Stimulated activated CD4-positive, alpha-beta T cell treated with anti-CD3 and anti-CD28 coated beads, Interleukin-12 subunit alpha, Interleukin-12 subunit beta, amount 100 ng/mL, for 48 hours (primary cell): ENCODE data around the gene TNN.

Source experiments
- DNase-seq, 3 donors: peaks; one replicate each; pipeline ENCODE4 v3.0.0-alpha.2; 2020; ENCODE audit warnings: low read depth in 2 of 3, low spot score in 1 of 3

The TNN gene

GRCh38 chr1:175137369-175137768 is 69.7 kb downstream of the TNN start:
- DNase-seq: no peak

GRCh38 chr1:175138579-175138978 is 70.9 kb downstream of the TNN start:
- no peak for DNase-seq

DNA sequence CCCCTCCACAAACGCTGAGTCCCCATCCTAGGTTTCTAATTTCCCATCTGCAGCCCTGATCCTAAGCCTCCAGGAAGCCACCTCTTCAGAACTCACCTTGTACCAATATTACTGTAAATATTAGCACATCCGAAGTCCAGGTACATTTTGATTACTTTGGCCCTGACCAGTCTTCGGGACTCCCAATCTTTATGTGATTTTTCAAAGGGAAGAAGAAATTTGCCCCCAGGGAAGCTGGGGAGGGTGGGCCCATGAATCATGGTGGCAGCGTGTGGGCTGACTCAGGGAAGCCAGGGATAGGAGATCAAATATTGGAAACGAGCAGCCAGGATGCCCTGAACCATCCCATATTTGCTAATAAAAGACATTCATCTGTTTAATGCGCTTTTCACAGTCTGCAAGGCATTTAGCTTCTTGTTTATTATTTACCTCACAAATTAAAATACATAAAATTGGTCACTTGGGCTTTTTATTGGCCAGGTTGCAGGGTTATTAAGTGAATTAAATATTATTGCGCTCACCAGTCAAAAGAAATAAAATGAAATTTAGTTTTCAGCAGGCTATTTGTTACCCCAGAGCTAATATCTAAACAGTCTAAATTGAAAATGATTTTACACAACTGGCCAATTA is 78.4 kb downstream of the TNN start:
- no peak for DNase-seq

DNA sequence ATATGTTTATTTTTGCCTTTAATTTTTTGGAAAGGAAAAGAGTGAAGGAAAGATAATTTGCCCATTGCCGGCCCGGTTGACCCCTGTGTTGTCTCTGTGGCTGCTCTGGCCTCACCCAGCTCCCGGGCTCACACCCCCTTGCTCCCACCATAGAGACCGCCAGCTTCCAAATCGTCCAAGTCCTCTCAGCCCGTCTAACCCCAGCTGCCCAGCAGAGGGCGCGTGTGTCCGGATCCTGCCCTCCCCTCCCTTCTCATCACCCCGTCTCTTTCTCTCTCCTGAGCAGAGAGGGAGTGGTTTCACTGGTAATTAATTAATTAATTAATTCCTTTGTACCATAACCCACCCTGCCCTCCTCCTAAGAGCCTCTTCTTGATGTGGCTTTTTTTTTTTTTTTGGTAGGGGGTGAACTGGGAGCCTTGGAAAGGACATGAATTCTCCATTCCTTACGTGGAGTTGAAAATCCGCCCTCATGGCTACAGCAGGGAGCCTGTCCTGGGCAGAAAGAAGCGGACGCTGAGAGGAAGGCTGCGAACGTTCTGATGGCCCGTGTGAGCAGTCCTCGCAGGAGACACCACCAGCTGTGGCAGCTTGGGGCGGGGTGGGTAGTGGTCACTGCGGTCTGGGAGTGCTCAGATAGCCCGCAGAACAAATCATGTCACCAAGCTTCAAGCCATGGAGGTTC is 79.0 kb downstream of the TNN start:
- DNase-seq: peak; percentile 50 to 69 (median 63)

DNA sequence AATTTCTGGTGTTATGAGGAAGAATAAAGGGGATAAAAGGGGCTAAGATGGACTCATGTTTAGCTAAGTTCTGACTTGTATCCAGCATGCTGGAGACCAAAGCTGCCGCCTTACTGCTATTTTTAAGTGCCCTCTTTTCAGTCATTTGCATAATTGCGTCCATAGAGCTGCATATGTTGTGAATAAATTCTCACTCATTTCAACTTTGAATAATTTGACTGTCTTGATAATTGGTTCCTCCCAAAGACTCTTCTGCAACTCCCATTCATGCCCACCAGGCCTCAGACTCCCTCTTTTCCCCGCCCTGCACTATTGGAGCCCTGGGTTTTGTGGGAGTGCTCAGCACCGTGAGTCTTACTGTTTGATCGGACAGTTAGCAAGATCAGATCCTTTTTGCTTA is 79.9 kb downstream of the TNN start:
- DNase-seq: no peak

DNA sequence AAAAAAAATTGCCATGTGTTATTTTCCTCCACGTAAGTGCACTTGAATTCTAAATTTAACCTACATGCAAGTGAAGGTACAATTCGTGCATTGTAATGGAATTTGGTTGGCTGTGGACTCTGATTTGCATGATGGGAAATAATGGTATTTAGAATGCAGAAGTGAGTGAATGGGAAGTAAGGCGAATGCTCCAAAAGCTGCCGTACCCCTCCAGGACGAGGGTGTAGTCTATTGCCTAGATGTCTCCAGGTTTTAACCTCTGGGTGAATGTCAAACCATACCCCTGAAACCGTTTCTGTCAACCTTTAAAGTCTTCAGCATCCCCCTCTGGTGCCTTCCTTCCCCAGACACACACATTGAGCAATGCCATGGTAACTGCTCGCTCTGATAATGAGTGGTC is 80.4 kb downstream of the TNN start:
- no peak for DNase-seq

GRCh38 chr1:175150596-175151319 is 83.1 kb downstream of the TNN start:
- DNase-seq: no peak

GRCh38 chr1:175152006-175152652 is 84.5 kb downstream of the TNN start:
- peak; percentile 32 to 70 (median 52) for DNase-seq

DNA sequence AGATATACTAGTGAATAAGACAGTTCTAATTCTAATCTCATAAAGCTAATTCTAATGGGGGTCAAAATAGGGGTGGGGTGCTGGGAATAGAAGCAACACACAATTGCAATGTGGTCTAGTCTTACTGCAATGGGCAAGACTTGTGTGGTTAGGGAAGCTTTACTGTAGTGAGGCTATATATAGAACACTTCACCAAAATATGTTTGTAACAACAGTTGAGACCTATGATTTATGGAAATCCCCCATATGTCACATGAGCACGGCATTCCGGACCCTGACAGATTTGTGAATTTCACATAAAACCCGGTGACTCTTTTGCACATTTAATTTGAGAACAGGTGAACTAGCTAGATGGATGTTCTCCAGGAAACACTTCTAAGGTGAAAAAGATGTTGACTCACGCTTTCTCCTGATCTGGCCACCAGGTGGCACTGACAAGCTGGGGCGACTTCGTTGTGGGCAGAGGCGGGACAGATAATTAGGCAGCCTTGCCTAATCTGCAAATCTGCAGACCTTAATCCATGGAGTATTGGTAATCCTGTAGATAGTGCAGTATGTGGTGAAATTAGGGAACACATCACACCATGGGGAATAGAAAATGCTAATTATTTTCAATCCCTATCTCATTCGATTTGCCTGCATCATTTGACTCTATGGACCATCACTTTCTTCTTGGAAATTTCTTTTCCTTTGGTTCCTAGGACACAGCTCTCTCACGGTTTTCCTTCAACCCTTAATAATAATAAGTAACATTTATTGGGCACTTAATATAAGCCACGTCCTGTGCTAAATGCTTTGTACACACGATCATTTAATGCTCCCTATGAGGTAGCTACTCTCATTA is 87.2 kb downstream of the TNN start:
- peak; percentile 55 to 79 (median 68) for DNase-seq

DNA sequence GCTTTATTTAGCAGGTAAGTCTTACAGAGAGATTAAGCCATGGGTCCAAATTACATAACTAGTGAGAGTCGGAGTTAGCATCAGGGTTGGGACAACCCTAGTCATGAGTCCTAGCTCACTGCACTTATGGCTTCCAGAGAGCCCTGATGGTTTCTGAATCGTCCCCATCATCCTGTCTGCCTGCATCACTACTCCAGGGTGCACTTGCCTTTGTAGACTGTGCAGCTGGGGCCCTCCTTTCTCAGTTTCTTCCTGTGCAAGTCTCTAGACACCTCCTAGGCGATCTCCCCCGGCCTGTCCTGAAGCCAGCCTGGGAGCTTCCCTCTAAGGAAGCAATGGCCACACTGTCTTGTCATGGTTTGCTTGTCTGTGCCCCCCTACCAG is 87.8 kb downstream of the TNN start:
- DNase-seq: no peak

DNA sequence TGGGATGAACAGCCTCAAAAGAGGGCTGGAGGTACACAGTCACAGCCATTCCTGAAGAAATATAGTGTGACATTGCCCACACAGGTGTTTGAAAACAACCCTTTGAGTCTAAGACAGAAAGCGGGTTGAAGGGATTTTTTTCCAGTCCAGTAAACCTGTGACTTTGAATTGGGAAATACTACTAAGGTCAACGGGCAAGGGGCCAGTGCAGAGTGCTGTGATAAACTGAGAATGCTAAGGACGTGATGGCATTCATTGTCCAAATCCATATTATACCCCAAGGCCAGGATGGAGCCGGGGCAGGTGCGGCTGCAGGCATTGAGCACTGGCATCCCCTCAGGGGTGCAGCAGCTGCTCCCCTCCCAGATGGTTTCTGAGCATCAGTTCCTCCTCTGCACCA is 88.3 kb downstream of the TNN start:
- no peak for DNase-seq

DNA sequence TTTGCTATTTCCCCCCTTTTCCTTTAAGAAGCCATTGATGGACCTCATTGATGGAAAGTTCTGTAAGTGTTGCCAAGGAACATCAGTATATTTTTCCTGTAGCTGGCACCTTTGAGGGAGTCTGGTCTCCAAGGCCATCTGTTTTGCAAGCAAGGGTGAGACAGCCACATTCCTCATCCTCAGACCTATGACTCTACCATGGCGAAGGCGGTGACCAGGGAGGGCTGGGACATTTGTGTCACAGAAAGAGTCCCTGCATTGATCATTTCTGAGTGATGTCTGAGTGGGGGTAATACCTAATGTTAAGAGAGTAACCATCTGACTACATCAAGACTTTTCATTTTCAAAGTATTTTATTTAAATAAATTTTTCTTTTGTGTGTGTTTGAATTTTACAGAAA is 89.6 kb downstream of the TNN start:
- peak in 1 of 3 donors; percentile 15 for DNase-seq

DNA sequence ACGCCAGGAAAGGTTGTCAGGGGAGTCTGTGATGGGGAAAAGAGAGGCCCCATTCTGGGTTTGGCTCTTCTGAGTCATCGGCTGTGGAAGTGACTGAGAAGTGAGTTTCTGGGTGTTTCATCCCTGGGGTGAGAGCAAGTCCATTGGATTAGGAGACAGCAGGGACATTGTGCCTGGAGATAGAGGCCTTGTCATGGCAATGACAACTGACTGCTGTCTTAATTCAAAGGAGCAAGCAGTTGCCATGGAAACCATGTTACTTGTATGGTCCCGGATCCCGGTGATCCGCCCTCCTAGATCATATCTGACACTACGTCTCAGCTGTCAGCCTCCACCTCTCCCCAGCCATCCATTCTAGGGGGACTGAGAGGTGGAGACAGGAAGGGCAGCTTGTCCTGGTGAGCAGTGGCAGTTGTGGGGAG is 90.5 kb downstream of the TNN start:
- DNase-seq: peak in 1 of 3 donors; percentile 3

DNA sequence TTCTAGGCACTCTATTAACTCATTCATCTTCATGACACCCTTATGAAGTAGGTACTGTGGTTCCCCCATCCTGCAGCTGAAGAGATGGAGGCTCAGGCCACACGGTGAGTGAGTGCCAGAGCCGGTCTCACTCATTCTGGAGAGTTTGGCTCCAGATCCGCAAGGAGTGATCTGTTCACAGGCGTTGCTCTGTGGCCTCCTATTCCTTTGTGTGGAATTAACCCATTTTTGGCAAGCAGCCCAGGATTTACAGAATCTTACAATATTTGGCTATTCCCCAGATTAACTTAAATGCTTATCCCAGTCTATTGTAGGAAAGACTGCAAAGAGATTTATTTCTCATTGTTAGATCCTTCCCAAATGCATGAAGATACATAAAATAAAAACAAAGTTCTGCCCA is 95.3 kb downstream of the TNN start:
- no peak for DNase-seq

DNA sequence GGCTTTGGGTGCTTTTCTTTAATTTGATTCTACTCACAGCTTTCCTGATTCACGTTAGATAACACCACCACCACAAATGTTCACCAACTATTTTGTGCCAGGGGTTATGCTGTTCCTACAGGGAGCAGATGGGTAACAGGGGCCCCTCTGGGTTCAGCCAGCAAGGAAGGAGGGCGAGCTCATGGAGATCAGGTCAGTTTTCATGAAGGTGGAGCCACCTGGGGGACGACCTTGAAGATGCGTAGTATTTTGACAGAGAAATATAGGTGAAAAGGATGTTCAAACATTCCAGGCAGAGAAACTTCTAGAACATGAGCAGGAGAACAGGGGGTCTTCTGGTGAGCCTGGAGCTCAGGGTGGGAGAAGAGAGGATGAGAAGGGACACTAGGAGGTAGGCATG is 96.1 kb downstream of the TNN start:
- no peak for DNase-seq

DNA sequence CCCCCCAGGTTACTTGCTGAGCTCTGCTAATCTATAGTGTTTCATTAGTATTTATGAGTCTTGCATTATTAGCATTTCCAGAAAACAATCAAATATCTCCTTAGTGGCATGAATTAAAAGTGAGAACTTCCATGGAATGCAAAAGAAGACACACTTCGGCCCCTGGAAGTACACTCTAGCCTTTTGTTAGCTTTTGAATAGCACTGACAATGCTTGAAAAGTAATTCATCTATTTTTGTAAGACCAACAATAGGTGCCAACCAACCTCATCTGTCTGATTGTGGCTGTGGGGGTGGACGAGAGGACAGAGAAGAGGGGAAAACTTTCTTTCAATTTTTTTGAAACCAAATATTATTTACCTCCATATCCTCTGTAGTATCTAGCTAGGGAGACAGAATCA is 97.1 kb downstream of the TNN start:
- no peak for DNase-seq

DNA sequence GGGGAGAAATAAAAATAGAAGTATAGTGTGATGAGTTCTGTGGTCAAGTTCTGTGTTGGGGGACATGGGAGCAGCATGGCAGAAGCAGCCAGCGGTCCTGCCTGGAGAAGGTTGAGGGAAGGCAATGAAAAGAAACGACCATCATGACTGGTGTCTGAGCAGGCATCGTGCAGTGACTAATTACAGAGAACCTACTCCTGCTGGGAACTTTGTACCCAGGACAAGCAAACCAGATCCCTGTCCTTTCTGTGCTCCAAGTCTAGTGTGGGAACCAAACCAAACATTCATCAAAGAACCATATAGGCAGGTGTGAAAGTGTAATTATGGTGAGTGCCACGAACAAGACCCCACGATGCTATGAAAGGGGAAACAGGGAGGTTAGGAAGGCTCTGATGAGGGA is 99.1 kb downstream of the TNN start:
- DNase-seq: no peak

GRCh38 chr1:175167861-175168260 is 100.2 kb downstream of the TNN start:
- DNase-seq: no peak

GRCh38 chr1:175168782-175169181 is 101.1 kb downstream of the TNN start:
- no peak for DNase-seq

GRCh38 chr1:175169286-175170018 is 101.8 kb downstream of the TNN start:
- DNase-seq: no peak
